Trophoblast cell (in vitro differentiated cells and primary cell): Measurements from ENCODE around the gene ADAMTS14.
"Not testable (repeated sequence)": the region's sequence is repeated elsewhere in the genome, so short reads cannot be mapped to it uniquely, and the experiment has no call there.

Source experiments
- DNase-seq, 2 donors: peaks; one replicate each; pipeline ENCODE4 v3.0.0-alpha.2; 2016
- H2AFZ ChIP-seq: 2 replicates; pipeline ENCODE4 v1.6.1; 2013; ENCODE audit warnings: low read length, moderate library complexity, mild to moderate bottlenecking; ENCODE audit not compliant: insufficient read depth, poor library complexity
- H2AK5ac ChIP-seq: 2 replicates; pipeline ENCODE4 v1.6.1; 2013; ENCODE audit warnings: mild to moderate bottlenecking, low read length
- H2BK120ac ChIP-seq: 2 replicates; pipeline ENCODE4 v1.6.1; 2013; ENCODE audit warnings: low read length, mild to moderate bottlenecking, moderate library complexity; ENCODE audit not compliant: insufficient read depth, poor library complexity
- H2BK12ac ChIP-seq: 2 replicates; pipeline ENCODE4 v1.6.1; 2013; ENCODE audit warnings: mild to moderate bottlenecking, low read length, moderate library complexity
- H2BK5ac ChIP-seq: 2 replicates; pipeline ENCODE4 v1.6.1; 2013; ENCODE audit warnings: low read length, low read depth, moderate library complexity, mild to moderate bottlenecking; ENCODE audit not compliant: poor library complexity
- H3K14ac ChIP-seq: 2 replicates; pipeline ENCODE4 v1.6.1; 2013; ENCODE audit warnings: mild to moderate bottlenecking, low read length
- H3K18ac ChIP-seq: 2 replicates; pipeline ENCODE4 v1.6.1; 2013; ENCODE audit warnings: mild to moderate bottlenecking, low read length
- H3K23ac ChIP-seq: 2 replicates; pipeline ENCODE4 v1.6.1; 2013; ENCODE audit warnings: low read length
- H3K27ac ChIP-seq: 2 replicates; pipeline ENCODE4 v1.5.1; 2013; ENCODE audit warnings: low read depth, mild to moderate bottlenecking, inconsistent platforms, low read length, moderate library complexity
- H3K27me3 ChIP-seq: 2 replicates; pipeline ENCODE4 v1.6.1; 2013; ENCODE audit warnings: inconsistent platforms, mild to moderate bottlenecking, low read length, moderate library complexity; ENCODE audit not compliant: insufficient read depth
- H3K36me3 ChIP-seq, 2 experiments: 1 replicate in 1 of 2; 2 replicates in 1 of 2; pipeline ENCODE4 v1.6.1; 2013; ENCODE audit warnings: low read length in 2 of 2, mild to moderate bottlenecking in 2 of 2, moderate library complexity in 1 of 2; ENCODE audit not compliant: insufficient read depth in 2 of 2, control insufficient read depth in 1 of 2
- H3K4ac ChIP-seq: 2 replicates; pipeline ENCODE4 v1.6.1; 2013; ENCODE audit warnings: low read depth, mild to moderate bottlenecking, low read length, moderate library complexity
- H3K4me1 ChIP-seq, 2 experiments: 1 replicate in 1 of 2; 2 replicates in 1 of 2; pipeline ENCODE4 v1.6.1; 2013; ENCODE audit warnings: low read length in 2 of 2, mild to moderate bottlenecking in 2 of 2, moderate library complexity in 1 of 2; ENCODE audit not compliant: insufficient read depth in 2 of 2, control insufficient read depth in 1 of 2
- H3K4me2 ChIP-seq: 2 replicates; pipeline ENCODE4 v1.6.1; 2013; ENCODE audit warnings: inconsistent platforms, mild to moderate bottlenecking, low read length, moderate library complexity
- H3K4me3 ChIP-seq: 2 replicates; pipeline ENCODE4 v1.5.1; 2013; ENCODE audit warnings: mild to moderate bottlenecking, low read depth, low read length, inconsistent platforms
- H3K79me1 ChIP-seq: one replicate; pipeline ENCODE4 v1.6.1; 2013; ENCODE audit warnings: low read length
- H3K79me2 ChIP-seq: 2 replicates; pipeline ENCODE4 v1.6.1; 2013; ENCODE audit warnings: low read length, mild to moderate bottlenecking; ENCODE audit not compliant: control insufficient read depth, insufficient read depth, poor library complexity
- H3K9ac ChIP-seq: 2 replicates; pipeline ENCODE4 v1.6.1; 2013; ENCODE audit warnings: mild to moderate bottlenecking, low read length
- H3K9me3 ChIP-seq: 2 replicates; pipeline ENCODE4 v1.6.1; 2013; ENCODE audit warnings: low read depth, mild to moderate bottlenecking, control low read depth, inconsistent platforms, low read length; ENCODE audit not compliant: insufficient read depth
- H4K12ac ChIP-seq: 2 replicates; pipeline ENCODE4 v1.6.1; 2013; ENCODE audit warnings: low read depth, mild to moderate bottlenecking, low read length, moderate library complexity
- H4K8ac ChIP-seq: 2 replicates; pipeline ENCODE4 v1.6.1; 2013; ENCODE audit warnings: low read depth, mild to moderate bottlenecking, low read length, moderate library complexity
- H4K91ac ChIP-seq: one replicate; pipeline ENCODE4 v1.6.1; 2013; ENCODE audit warnings: low read depth, mild to moderate bottlenecking, low read length, moderate library complexity
- WGBS: extraction: QIAGEN DNeasy Blood & Tissue Kit; methylation state at CpG from one replicate; pipeline ENCODE4 v1.1.7; 2013; ENCODE audit warnings: missing lambda C conversion rate; ENCODE audit not compliant: insufficient read length, insufficient coverage; ENCODE audit errors: extremely low coverage; 5-methylcytosine and 5-hydroxymethylcytosine counted together

ADAMTS14 gene

DNA sequence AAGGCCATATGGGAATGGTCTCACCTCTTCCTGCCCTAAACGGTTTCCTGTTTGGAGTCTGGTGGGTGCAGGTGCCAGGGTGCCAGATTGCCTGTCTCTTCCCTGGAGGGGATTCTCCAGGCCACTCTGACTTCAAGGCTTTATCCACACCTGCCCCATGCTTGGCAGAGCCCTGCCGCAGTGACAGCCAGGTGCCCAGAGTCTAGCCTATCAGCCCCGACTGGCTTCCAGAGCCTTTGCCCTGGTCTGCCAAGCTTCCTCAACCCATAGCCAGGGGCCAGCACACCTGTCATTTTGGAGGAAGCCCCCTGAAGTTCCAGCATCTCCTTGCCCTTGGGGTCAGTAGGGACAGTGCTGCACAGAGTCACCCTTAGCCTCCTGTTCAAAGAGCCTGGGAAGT is 91.3 kb downstream of the ADAMTS14 start:
- Histone ChIP-seq H3K4me2 (no peak overlapping the region), H2AK5ac (no peak overlapping the region), H4K91ac (no peak overlapping the region), H3K4me3 (no peak overlapping the region), H3K27me3 (no peaks in the 10 kb centered on the region), H3K9me3 (peaks cover 5% of the 10 kb centered on the region), H2AFZ (no peak overlapping the region), H3K9ac (no peak overlapping the region), H4K12ac (no peak overlapping the region), H3K14ac (no peak overlapping the region), H3K79me2 (no peaks in the 10 kb centered on the region), H2BK5ac (no peak overlapping the region), H3K36me3 (no peaks in the 10 kb centered on the region), H2BK120ac (no peak overlapping the region), H3K18ac (no peak overlapping the region), H3K4ac (no peak overlapping the region), H3K79me1 (no peaks in the 10 kb centered on the region), H3K27ac (no peak overlapping the region), H3K23ac (no peak overlapping the region), H2BK12ac (no peak overlapping the region), H3K4me1 (no peaks in the 10 kb centered on the region), H4K8ac (no peak overlapping the region)
- WGBS, result no CpG with 5 or more reads among the region's 3 CpGs
- no peak for DNase-seq

DNA sequence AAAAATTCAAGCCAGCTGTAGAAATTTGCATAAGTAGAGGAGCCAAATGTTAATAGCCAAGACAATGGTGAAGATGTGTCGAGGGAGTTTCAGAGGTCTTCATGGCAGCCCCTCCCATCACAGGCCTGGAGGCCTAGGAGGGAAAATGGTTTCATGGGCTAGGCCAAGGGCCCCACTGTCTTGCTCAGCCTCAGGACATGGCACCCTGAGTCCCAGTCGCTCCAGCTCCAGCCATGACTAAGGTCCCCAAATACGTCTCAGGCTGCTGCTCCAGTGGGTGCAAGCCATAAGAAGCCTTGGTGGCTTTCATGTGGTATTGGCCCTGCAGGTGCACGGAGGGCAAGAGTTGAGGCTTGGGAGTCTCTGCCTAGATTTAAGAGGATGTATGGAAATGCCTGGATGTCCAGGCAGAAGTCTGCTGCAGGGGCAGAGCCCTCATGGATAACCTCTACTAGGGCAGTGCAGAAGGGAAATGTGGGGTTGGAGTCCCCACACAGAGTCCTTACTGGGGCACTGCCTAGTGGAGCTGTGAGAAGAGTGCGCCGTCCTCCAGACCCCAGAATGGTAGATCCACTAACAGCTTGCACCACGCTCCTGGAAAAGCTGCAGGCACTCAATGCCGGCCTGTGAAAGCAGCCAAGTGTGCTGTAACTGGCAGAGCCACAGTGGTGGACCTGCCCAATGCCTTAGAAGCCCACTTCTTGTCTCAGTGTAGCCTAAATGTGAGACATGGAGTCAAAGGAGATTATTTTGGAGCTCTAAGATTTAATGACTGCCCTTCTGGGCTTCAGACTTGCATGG is 93.7 kb downstream of the ADAMTS14 start:
- no peak overlapping the region for H3K18ac ChIP-seq
- WGBS, result no CpG with 5 or more reads among the region's 8 CpGs
- H3K79me1 ChIP-seq, result no peaks in the 10 kb centered on the region
- no peak overlapping the region for H2BK120ac ChIP-seq
- H2AFZ ChIP-seq, result no peak overlapping the region
- H3K27ac ChIP-seq, result no peak overlapping the region
- no peak overlapping the region for H2BK5ac ChIP-seq
- no peak overlapping the region for H4K12ac ChIP-seq
- no peak overlapping the region for H3K4me2 ChIP-seq
- H3K4ac ChIP-seq, result no peak overlapping the region
- no peak for DNase-seq
- H3K23ac ChIP-seq, result no peak overlapping the region
- no peak overlapping the region for H4K91ac ChIP-seq
- H3K27me3 ChIP-seq, result no peaks in the 10 kb centered on the region
- H3K4me3 ChIP-seq, result no peak overlapping the region
- no peak overlapping the region for H3K9ac ChIP-seq
- no peak overlapping the region for H2AK5ac ChIP-seq
- H3K9me3 ChIP-seq, result peaks cover 5% of the 10 kb centered on the region
- H3K36me3 ChIP-seq, result no peaks in the 10 kb centered on the region
- no peak overlapping the region for H3K14ac ChIP-seq
- no peaks in the 10 kb centered on the region for H3K79me2 ChIP-seq
- no peaks in the 10 kb centered on the region for H3K4me1 ChIP-seq
- no peak overlapping the region for H2BK12ac ChIP-seq
- no peak overlapping the region for H4K8ac ChIP-seq

DNA sequence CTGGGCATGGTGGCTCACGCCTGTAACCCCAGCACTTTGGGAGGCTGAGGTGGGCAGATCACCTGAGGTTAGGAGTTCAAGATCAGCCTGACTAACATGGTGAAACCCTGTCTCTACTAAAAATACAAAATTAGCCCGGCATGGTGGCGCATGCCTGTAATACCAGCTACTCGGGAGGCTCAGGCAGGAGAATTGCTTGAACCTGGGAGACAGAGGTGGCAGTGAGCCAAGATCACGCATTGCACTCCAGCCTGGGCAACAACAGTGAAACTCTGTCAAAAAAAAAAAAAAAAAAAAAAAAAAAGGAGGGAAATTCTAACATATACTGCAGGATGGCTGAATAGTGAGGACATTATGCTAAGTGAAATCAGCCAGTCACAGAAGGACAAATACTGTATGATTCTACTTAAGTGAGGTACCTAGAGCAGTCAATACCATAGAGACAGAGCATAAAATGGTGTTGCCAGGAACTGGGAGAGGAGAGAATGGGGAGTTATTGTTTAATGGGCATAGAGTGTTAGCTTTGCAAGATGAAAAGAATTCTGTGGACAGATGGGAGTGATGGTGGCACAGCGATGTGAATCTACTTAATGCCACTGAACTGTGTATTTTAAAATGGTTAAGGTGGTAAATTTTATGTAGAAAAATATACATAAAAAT is 95.8 kb downstream of the ADAMTS14 start:
- H3K4me2 ChIP-seq, H3K36me3 ChIP-seq, H3K18ac ChIP-seq, H3K4ac ChIP-seq, H2BK12ac ChIP-seq, H3K9me3 ChIP-seq, H3K9ac ChIP-seq, DNase-seq, H2AK5ac ChIP-seq, H3K27ac ChIP-seq, H3K79me2 ChIP-seq, H2BK5ac ChIP-seq, H3K27me3 ChIP-seq, H3K4me1 ChIP-seq, H4K8ac ChIP-seq, H4K91ac ChIP-seq, H2AFZ ChIP-seq, H3K79me1 ChIP-seq, H3K14ac ChIP-seq, H4K12ac ChIP-seq, H3K4me3 ChIP-seq, H2BK120ac ChIP-seq, H3K23ac ChIP-seq: not testable (repeated sequence)
- no CpG with 5 or more reads among the region's 6 CpGs for WGBS

DNA sequence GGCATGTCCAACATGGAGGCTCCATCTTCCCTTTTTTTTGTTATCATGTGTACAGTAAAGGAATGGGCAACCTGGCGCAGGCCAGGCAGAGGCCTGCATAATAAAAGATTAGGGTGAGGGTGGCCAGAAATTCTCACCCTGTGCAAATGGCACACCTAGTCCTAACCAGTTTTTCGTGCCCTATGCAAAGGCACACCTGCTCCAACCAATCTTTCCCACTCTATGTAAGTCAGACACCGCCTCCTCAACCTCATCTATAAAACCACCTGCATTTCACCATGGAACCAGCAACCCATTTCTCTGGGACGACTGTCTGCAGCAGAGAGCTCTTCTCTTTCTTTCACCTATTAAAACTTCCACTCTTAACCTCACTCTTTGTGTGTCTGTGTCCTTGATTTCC is 96.8 kb downstream of the ADAMTS14 start:
- Histone ChIP-seq H3K23ac (no peak overlapping the region), H3K27ac (no peak overlapping the region), H3K79me2 (no peaks in the 10 kb centered on the region), H3K4ac (no peak overlapping the region), H3K9me3 (peaks cover 5% of the 10 kb centered on the region), H3K4me3 (no peak overlapping the region), H2BK5ac (no peak overlapping the region), H2AK5ac (no peak overlapping the region), H3K9ac (no peak overlapping the region), H3K14ac (no peak overlapping the region), H3K4me2 (no peak overlapping the region), H2BK12ac (no peak overlapping the region), H2AFZ (no peak overlapping the region), H4K91ac (no peak overlapping the region), H4K12ac (no peak overlapping the region), H3K18ac (no peak overlapping the region), H4K8ac (no peak overlapping the region), H3K27me3 (no peaks in the 10 kb centered on the region), H3K4me1 (no peaks in the 10 kb centered on the region), H3K79me1 (no peaks in the 10 kb centered on the region), H2BK120ac (no peak overlapping the region), H3K36me3 (no peaks in the 10 kb centered on the region)
- DNase-seq, result no peak
- WGBS, result no CpG with 5 or more reads among the region's 4 CpGs
